Progenitor cell of endocrine pancreas (in vitro differentiated cells): ENCODE measurements around the gene NFIC. TPM values are rescaled to one million over a fixed set of nuclear protein-coding genes. Genes with fewer than 3 reads are reported as not detected.

Experiments used
- DNase-seq: peaks from one replicate; pipeline ENCODE4 v3.0.0; 2021; ENCODE audit warnings: low spot score; ENCODE audit not compliant: unreplicated experiment
- H3K27ac Mint-ChIP-seq: 2 replicates; pipeline ENCODE4 v1.8.0; 2021; ENCODE audit warnings: mild to moderate bottlenecking, moderate library complexity, mixed read lengths
- H3K27me3 Mint-ChIP-seq: 2 replicates; pipeline ENCODE4 v1.8.0; 2021; ENCODE audit warnings: mixed read lengths
- H3K36me3 Mint-ChIP-seq: 2 replicates; pipeline ENCODE4 v1.8.0; 2022; ENCODE audit warnings: mixed read lengths; ENCODE audit not compliant: insufficient read depth
- H3K4me1 Mint-ChIP-seq: 2 replicates; pipeline ENCODE4 v1.8.0; 2021; ENCODE audit warnings: low read depth, mixed read lengths
- H3K4me3 Mint-ChIP-seq: 2 replicates; pipeline ENCODE4 v1.8.0; 2021; ENCODE audit warnings: low read depth, mild to moderate bottlenecking, moderate library complexity, mixed read lengths
- H3K9me3 Mint-ChIP-seq: 2 replicates; pipeline ENCODE4 v1.8.0; 2021; ENCODE audit warnings: low read depth, mixed read lengths
- total RNA-seq: library from RNA; stranded (reverse); gene quantifications from 2 replicates; pipeline ENCODE4 v1.2.1, GENCODE V29; 2021
- TF ChIP-seq, protein P1 (sequence below): fragments of 200-600 bp; sonication (generic); IDR thresholded peaks from one replicate; pipeline ENCODE4 v1.5.0; 2021; ENCODE audit warnings: antibody characterized with exemption, mild to moderate bottlenecking; ENCODE audit not compliant: unreplicated experiment

NFIC gene
- total RNA-seq, 1 donor from 2014 or later: 6.8 TPM

DNA sequence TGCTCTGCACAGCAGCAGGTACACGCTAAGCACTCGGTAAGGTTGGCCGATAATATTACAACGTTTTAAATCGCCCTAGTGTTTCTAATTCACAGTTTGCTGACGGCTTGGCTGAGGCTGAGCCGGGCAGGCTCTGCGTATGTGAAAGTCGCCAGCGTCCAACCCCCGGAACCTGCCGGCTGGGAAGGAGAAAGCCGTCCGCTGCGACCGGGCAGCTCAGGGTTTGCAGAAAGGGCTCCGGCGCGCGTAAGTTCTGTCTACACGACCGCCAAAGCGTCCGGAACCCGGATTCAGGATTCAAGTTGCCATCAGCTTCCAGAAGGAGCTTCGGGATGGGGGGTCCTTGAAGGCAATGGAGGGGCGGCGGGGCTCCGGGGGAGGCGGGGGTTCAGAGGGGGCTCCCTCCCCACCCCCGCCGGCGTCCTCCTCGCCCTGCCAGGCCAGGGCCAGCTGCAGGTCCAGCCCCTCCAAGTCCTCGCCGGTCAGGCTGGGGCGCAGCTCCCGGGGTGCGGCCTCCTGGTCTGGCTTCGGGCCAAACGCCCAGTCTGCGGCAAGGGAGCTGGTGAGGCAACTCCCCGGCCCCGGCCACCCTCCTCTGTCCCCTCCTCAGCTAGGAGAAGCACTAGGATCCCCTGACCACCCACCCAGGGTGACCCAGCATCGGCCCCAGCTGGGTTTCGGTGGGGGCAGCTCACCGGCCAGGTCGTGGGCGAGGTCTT is 116.3 kb downstream of the NFIC start:
- H3K27ac Mint-ChIP-seq: no peak overlapping the region
- no peak overlapping the region for H3K4me3 Mint-ChIP-seq
- DNase-seq: no peak
- peaks cover 6% of the 10 kb centered on the region for H3K27me3 Mint-ChIP-seq
- peaks cover 2% of the 10 kb centered on the region for H3K36me3 Mint-ChIP-seq
- peaks cover 4% of the 10 kb centered on the region for H3K4me1 Mint-ChIP-seq
- H3K9me3 Mint-ChIP-seq: no peaks in the 10 kb centered on the region
- TF ChIP-seq, protein P1, sequence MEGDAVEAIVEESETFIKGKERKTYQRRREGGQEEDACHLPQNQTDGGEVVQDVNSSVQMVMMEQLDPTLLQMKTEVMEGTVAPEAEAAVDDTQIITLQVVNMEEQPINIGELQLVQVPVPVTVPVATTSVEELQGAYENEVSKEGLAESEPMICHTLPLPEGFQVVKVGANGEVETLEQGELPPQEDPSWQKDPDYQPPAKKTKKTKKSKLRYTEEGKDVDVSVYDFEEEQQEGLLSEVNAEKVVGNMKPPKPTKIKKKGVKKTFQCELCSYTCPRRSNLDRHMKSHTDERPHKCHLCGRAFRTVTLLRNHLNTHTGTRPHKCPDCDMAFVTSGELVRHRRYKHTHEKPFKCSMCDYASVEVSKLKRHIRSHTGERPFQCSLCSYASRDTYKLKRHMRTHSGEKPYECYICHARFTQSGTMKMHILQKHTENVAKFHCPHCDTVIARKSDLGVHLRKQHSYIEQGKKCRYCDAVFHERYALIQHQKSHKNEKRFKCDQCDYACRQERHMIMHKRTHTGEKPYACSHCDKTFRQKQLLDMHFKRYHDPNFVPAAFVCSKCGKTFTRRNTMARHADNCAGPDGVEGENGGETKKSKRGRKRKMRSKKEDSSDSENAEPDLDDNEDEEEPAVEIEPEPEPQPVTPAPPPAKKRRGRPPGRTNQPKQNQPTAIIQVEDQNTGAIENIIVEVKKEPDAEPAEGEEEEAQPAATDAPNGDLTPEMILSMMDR: no peak

DNA sequence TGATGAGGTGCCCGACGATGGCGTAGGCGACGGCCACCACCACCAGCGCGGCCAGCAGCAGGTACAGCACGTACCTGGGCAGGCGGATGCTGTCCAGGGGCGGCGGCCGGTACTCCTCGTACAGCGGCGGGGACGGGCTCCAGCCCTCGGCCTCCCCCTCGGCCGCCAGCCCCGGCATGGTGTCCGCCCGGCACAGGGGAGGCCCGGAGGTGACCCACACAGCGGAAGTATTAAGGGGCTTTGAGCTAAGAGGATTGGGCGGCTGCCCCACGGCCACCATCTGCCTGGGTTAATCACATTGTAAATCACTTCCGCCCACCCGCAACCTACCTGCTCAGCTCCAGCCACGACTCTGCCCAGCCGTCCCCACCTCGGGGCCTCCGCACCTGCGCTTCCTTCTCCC is 116.8 kb downstream of the NFIC start, which contains the start of gene SMIM44:
Gene SMIM44 (minus strand): TSS at position 216 of the 403 bp plus-strand sequence. CDS start 38 bp downstream, at position 178.
- no peak within 1 kb of the TSS for H3K4me3 Mint-ChIP-seq
- no peak within 1 kb of the TSS for H3K27ac Mint-ChIP-seq
- TF ChIP-seq, protein P1: no peak
- H3K9me3 Mint-ChIP-seq: no peaks in the 10 kb centered on the region
- H3K4me1 Mint-ChIP-seq: peaks cover 4% of the 10 kb centered on the region
- no peak for DNase-seq
- peaks cover 6% of the 10 kb centered on the region for H3K36me3 Mint-ChIP-seq
- H3K27me3 Mint-ChIP-seq: peaks cover 6% of the 10 kb centered on the region

DNA sequence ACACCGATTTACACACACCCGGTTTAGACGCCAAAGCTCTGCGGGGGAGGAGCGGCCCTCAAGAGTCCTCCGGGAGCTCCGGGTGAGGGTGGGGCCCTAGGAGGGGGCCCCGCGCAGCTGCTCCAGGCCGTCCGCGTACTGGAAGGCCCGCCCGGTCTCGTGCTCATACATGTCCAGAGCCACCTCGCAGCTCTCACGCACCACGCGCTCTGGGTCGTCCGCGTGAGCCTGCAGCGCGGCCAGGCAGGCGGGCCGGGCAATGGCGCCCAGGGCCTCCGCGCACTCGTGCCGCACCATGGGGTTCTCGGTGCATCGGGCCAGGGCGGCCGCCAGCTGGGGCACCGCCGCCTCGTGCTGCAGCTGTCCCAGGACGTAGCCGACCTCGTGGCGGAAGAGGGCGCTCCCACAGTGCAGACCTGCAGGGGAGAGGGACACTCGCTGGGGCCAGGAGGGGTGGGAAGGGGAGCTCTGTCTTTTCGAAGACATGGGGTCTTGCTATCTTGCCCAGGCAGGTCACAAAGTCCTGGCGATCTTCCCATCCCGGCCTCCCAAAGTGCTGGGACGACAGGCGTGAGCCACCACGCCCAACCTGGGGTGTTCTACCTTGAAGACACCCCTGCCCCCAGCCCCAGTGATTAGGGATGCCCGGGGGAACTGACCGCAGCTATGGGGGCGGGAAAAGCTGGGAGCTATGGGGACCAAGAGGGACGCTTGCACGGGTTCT is 125.2 kb downstream of the NFIC start:
- H3K27me3 Mint-ChIP-seq: no peaks in the 10 kb centered on the region
- peaks cover 13% of the 10 kb centered on the region for H3K36me3 Mint-ChIP-seq
- DNase-seq: no peak
- TF ChIP-seq, protein P1: no peak
- H3K27ac Mint-ChIP-seq: no peak overlapping the region
- H3K4me3 Mint-ChIP-seq: no peak overlapping the region
- H3K9me3 Mint-ChIP-seq: no peaks in the 10 kb centered on the region
- no peaks in the 10 kb centered on the region for H3K4me1 Mint-ChIP-seq

DNA sequence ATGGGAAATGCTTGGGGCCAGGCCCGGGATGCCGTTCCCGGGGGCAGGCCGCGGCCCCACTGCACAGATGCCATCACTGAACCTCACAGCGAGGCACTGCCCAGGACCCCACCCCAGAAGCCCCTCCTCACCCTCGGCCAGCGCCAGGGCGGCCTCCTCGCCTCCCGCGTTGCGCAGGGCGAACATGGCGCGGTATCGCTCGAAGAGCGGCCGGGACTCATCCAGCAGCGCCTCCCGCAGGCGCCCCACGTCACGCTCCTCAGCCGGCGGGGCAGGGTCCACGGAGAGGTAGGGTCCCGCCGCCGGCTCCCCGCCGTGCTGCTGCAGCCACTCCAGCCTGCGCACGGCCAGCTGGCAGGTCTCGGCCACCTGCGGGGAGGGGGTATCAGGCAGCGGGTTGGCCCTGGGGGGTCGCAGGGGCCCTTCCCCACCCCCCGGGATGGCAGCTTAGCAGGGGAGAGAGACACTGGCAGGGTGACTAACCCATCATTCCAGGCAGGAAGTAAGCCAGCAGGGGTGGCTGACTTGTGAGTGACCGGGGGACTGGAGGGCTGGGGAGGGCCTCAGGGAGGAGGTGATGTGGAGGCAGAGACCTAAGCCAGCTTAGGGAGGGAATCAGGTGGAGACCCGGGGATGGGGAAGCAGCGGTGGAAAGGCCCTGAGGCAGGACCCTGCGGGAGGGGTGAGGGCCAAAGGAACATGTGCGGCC is 125.9 kb downstream of the NFIC start:
- no peaks in the 10 kb centered on the region for H3K4me1 Mint-ChIP-seq
- no peaks in the 10 kb centered on the region for H3K9me3 Mint-ChIP-seq
- H3K27me3 Mint-ChIP-seq: no peaks in the 10 kb centered on the region
- no peak for DNase-seq
- H3K27ac Mint-ChIP-seq: no peak overlapping the region
- TF ChIP-seq, protein P1: no peak
- H3K36me3 Mint-ChIP-seq: peaks cover 11% of the 10 kb centered on the region
- no peak overlapping the region for H3K4me3 Mint-ChIP-seq

DNA sequence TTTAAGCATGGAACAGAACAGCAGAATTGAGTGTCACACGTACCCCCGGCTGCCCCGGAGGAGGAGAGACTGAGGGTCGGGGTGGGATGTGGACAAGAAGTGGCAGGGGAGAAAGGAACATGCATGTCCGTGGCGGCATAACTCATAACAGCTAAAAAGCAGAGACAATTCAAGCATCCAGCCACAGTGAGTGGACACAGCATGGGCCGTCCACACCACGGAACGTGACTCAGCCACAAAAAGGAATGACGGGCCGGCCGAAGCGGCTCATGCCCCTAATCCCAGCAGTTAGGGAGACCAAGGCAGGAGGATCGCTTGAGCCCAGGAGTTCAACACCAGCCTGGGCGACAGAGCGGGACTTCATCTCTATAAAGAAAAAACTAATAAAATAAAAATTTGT is 126.5 kb downstream of the NFIC start:
- TF ChIP-seq, protein P1: no peak
- no peak overlapping the region for H3K4me3 Mint-ChIP-seq

More for the DNA sequence above, 126.5 kb downstream of the NFIC start:
- Mint-ChIP-seq H3K36me3 (peaks cover 11% of the 10 kb centered on the region), H3K9me3 (no peaks in the 10 kb centered on the region), H3K27ac (no peak overlapping the region), H3K27me3 (no peaks in the 10 kb centered on the region), H3K4me1 (no peaks in the 10 kb centered on the region)
- DNase-seq: no peak
